GM12878 (cell line): ENCODE results near the gene AOPEP. TPM values are rescaled to one million over a fixed set of nuclear protein-coding genes. Genes with fewer than 3 reads are reported as not detected.

Experiments used
- ATAC-seq: fragments of 200-7000 bp; cut with Tn5 transposase; 3 replicates; pipeline ENCODE4 v1.9.1; 2020; ENCODE audit warnings: mild to moderate bottlenecking, moderate library complexity
- BruUV-seq: library from RNA; stranded (reverse); fragments of 400-500 nt; replicated peaks from 2 replicates; lab custom pipeline; 2021; lab: Mats Ljungman, UMichigan
- CTCF ChIA-PET: fragments of 300-600 bp; sonication (Branson Sonifier 250); formaldehyde crosslinking; extraction: SDS; loops from one replicate; lab custom pipeline; 2021; ENCODE audit warnings: inconsistent platforms; lab: Yijun Ruan, JAX
- POLR2A ChIA-PET: fragments of 350-600 bp; formaldehyde crosslinking; extraction: SDS; loops from one replicate; lab custom pipeline; 2021; ENCODE audit warnings: inconsistent platforms; lab: Charles Lee
- RAD21 ChIA-PET: fragments of 300-600 bp; sonication (Branson Sonifier 250); formaldehyde crosslinking; loops from one replicate; lab custom pipeline; 2023; ENCODE audit warnings: antibody characterized with exemption; ENCODE audit not compliant: unreplicated experiment; lab: Charles Lee
- SMC1A ChIA-PET: fragments of 300-600 bp; sonication (Branson Sonifier 250); formaldehyde crosslinking; loops from one replicate; lab custom pipeline; 2023; ENCODE audit not compliant: unreplicated experiment, uncharacterized antibody; lab: Charles Lee
- DNase-seq: peaks from one replicate; pipeline ENCODE4 v3.0.0-alpha.2; 2011; ENCODE audit warnings: low read depth, low spot score
- FAIRE-seq: peaks from 3 replicates; lab custom pipeline; 2011; peaks lifted over from hg19 to GRCh38; lab: Jason Lieb, UNC
- H2AFZ ChIP-seq: 2 replicates; pipeline ENCODE4 v1.6.0; 2011; ENCODE audit warnings: low read depth, low read length, control low read depth; ENCODE audit not compliant: control insufficient read depth
- H3K27ac ChIP-seq: 2 replicates; pipeline ENCODE4 v1.5.1; 2011; ENCODE audit warnings: control low read depth; ENCODE audit not compliant: control insufficient read depth, insufficient read depth
- H3K27me3 ChIP-seq, 2 experiments: replicated peaks in 1 of 2; 2 replicates each; pipeline versions ENCODE4 v1.6.0 to v1.6.1; 2011; ENCODE audit warnings: low read length in 1 of 2; ENCODE audit not compliant: control insufficient read depth in 2 of 2, insufficient read depth in 2 of 2
- H3K36me3 ChIP-seq, 2 experiments: 2 replicates each; pipeline ENCODE4 v1.5.1; 2011; ENCODE audit warnings: low read length in 1 of 2; ENCODE audit not compliant: control insufficient read depth in 2 of 2, insufficient read depth in 2 of 2
- H3K4me1 ChIP-seq: 2 replicates; pipeline ENCODE4 v1.6.1; 2011; ENCODE audit warnings: mild to moderate bottlenecking, low read length, moderate library complexity, mixed read lengths; ENCODE audit not compliant: control insufficient read depth, insufficient read depth
- H3K4me2 ChIP-seq: 2 replicates; pipeline ENCODE4 v1.6.0; 2011; ENCODE audit warnings: control low read depth; ENCODE audit not compliant: control insufficient read depth, insufficient read depth
- H3K4me3 ChIP-seq: fragments of 200-600 bp; sonication (generic); 2 replicates; pipeline ENCODE4 v1.5.1; 2016
- H3K79me2 ChIP-seq: 2 replicates; pipeline ENCODE4 v1.6.0; 2011; ENCODE audit warnings: low read length; ENCODE audit not compliant: control insufficient read depth, insufficient read depth
- H3K9ac ChIP-seq: 2 replicates; pipeline ENCODE4 v1.8.0; 2011; ENCODE audit warnings: low read length, control low read depth, mixed read lengths; ENCODE audit not compliant: control insufficient read depth, insufficient read depth
- H3K9me3 ChIP-seq: replicated peaks from 3 replicates; pipeline ENCODE4 v1.5.1; 2011; ENCODE audit warnings: mild to moderate bottlenecking, low read length; ENCODE audit not compliant: control insufficient read depth, insufficient read depth
- H4K20me1 ChIP-seq: 2 replicates; pipeline ENCODE4 v1.6.0; 2011; ENCODE audit not compliant: control insufficient read depth, insufficient read depth
- CHD4 ChIP-seq: fragments of 200-600 bp; sonication (generic); IDR thresholded peaks from 2 replicates; pipeline ENCODE4 v1.6.1; 2016; ENCODE audit warnings: mild to moderate bottlenecking
- FOS ChIP-seq: IDR thresholded peaks from 3 replicates; pipeline ENCODE4 v1.6.1; 2011; ENCODE audit warnings: borderline replicate concordance; ENCODE audit not compliant: insufficient read length; ENCODE audit errors: extremely low read depth
- MYC ChIP-seq: IDR thresholded peaks from 2 replicates; pipeline ENCODE4 v1.6.1; 2011; ENCODE audit warnings: mild to moderate bottlenecking, low read length, moderate library complexity, inconsistent platforms; ENCODE audit not compliant: insufficient read depth, insufficient replicate concordance, insufficient read length, severe bottlenecking
- POLR2A ChIP-seq: IDR thresholded peaks from 2 replicates; pipeline ENCODE4 v1.6.1; 2011; ENCODE audit warnings: low read depth, mild to moderate bottlenecking, low read length
- POU2F2 ChIP-seq: IDR thresholded peaks from 3 replicates; pipeline ENCODE4 v1.6.1; 2011; ENCODE audit warnings: low read depth, mild to moderate bottlenecking, low read length, borderline replicate concordance
- SIX5 ChIP-seq: IDR thresholded peaks from 2 replicates; pipeline ENCODE4 v1.6.1; 2011; ENCODE audit warnings: mild to moderate bottlenecking, low read depth, low read length, moderate library complexity; ENCODE audit not compliant: severe bottlenecking
- YBX1 ChIP-seq: fragments of 450-650 bp; IDR thresholded peaks from 2 replicates; pipeline ENCODE4 v1.6.1; 2016; ENCODE audit warnings: antibody characterized with exemption
- WGBS: methylation state at CpG from one replicate; pipeline ENCODE4 v1.1.6; 2016; ENCODE audit warnings: low lambda C conversion rate; ENCODE audit not compliant: insufficient replicate concordance, insufficient coverage; ENCODE audit errors: missing lambda C conversion rate; 5-methylcytosine and 5-hydroxymethylcytosine counted together
- in situ Hi-C: fragments of 300-500 bp; cut with MboI; formaldehyde crosslinking; loops from 9 replicates; pipeline ENCODE4 v1.14.3; 2018; ENCODE audit warnings: mixed read lengths
- intact Hi-C: fragments of 100-400 bp; cut with micrococcal nuclease; formaldehyde crosslinking; loops from one replicate; pipeline ENCODE4 v1.14.2; 2022; ENCODE audit not compliant: unreplicated experiment
- polyA plus RNA-seq, 11 experiments: library from polyadenylated mRNA; depleted of rRNA in 4 of 11; unstranded in 6 of 11; stranded (reverse) in 5 of 11; fragments of >200 nt; fragmentation: Nextera tagmentation in 4 of 11; fragmentation: Illumina TruSeq in 1 of 11; extraction: Ambion mirVana in 4 of 11; extraction: Trizol in 1 of 11; gene quantifications; 1 replicate in 1 of 11; 2 replicates in 10 of 11; pipeline versions ENCODE4 v1.2.1 to v1.2.3, GENCODE V29; 2011 to 2016; ENCODE audit warnings: inconsistent platforms in 2 of 11, missing spikeins in 2 of 11, low read depth in 1 of 11
- total RNA-seq, 4 experiments: library from RNA; depleted of rRNA in 3 of 4; stranded (reverse); fragments of >200 nt in 3 of 4; fragmentation: Illumina TruSeq in 1 of 4; extraction: Trizol in 1 of 4; gene quantifications; 2 replicates each; pipeline versions ENCODE4 v1.2.1 to v1.2.3, GENCODE V29; 2013 to 2021
- TF ChIP-seq, protein P1 (sequence below): IDR thresholded peaks from 2 replicates; pipeline ENCODE4 v1.6.1; 2012; ENCODE audit warnings: low read depth, low read length, improper control_type of control experiment
- TF ChIP-seq, protein P2 (sequence below): fragments of 450-650 bp; IDR thresholded peaks from 2 replicates; pipeline ENCODE4 v1.6.1; 2014; ENCODE audit warnings: mild to moderate bottlenecking

AOPEP gene
- total and polyA plus RNA-seq, 10 of the 15 experiments (the other 5 are each of a cell fraction or from before 2014, with no cell fraction given): 2.3 to 16.9 (median 10.1) TPM

DNA sequence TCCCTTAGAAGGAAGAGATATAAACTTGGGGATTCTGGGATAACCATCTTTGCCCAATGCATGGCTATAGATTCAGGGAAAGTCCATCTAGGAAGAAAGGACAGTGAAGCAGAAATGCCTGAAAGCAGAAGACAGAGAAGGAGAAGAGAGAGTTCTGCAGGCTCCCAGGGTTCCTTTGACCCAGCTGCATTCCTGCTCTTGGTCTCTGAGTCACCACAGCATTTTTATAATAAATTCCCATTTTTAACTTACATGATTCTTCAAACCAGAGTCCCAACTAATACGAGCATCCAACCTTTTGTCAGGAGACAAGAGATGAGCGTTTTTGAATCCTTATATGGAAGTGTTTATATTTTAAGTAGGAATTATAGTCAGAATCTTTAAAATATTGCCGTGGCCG lies 12.0 kb upstream of the AOPEP start:
- Histone ChIP-seq H3K9me3 (no peaks in the 10 kb centered on the region), H2AFZ (no peak overlapping the region), H3K79me2 (no peaks in the 10 kb centered on the region), H3K9ac (no peak overlapping the region), H3K4me1 (no peaks in the 10 kb centered on the region), H3K4me3 (no peak overlapping the region), H3K27ac (no peak overlapping the region), H3K27me3 (no peaks in the 10 kb centered on the region; a peak in 1 of 4 replicates), H3K4me2 (no peak overlapping the region), H3K36me3 (no peaks in the 10 kb centered on the region), H4K20me1 (no peaks in the 10 kb centered on the region)
- SMC1A ChIA-PET: no interaction called here
- POLR2A ChIA-PET: no interaction called here
- FAIRE-seq: no peak
- intact Hi-C loops (no loop called here), in situ Hi-C loops (no loop called here)
- BruUV-seq: no TSS peak
- RAD21 ChIA-PET: no interaction called here
- CTCF ChIA-PET: no interaction called here
- TF ChIP-seq POLR2A (no peak), YBX1 (no peak), FOS (no peak)
- no peak for DNase-seq
- ATAC-seq: no peak
- 56% methylated on average over 4 of the region's 4 CpGs for WGBS

DNA sequence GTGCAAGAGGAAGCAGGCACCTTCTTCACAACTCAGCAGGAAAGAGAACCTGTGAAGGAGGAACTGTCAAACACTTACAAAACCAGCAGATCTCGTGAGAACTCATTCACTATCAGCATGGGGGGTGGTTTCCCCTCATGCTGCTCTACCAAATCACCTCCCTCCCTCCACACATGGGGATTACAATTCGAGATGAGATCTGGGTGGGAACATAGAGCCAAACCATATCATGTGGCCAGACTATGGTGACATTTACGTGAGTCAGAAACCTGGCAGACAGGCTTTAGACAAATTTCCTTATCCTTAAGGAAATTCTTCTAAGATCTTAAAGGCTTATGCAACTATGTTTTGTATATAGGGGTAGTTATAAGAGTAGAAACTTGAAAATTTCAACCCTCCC lies 8.7 kb upstream of the AOPEP start:
- FAIRE-seq: no peak
- WGBS: 27% methylated on average over 3 of the region's 3 CpGs
- Histone ChIP-seq H3K4me2 (no peak overlapping the region), H3K27me3 (no peaks in the 10 kb centered on the region), H3K79me2 (no peaks in the 10 kb centered on the region), H3K9me3 (no peaks in the 10 kb centered on the region), H3K9ac (no peak overlapping the region), H3K4me3 (no peak overlapping the region), H3K27ac (no peak overlapping the region), H3K4me1 (no peaks in the 10 kb centered on the region), H2AFZ (no peak overlapping the region), H4K20me1 (no peaks in the 10 kb centered on the region), H3K36me3 (no peaks in the 10 kb centered on the region)
- intact Hi-C loops: no loop called here
- no TSS peak for BruUV-seq
- in situ Hi-C loops: no loop called here
- no peak for DNase-seq
- no peak for TF ChIP-seq CHD4
- no peak for TF ChIP-seq SIX5
- no peak for TF ChIP-seq MYC
- TF ChIP-seq, protein P1, sequence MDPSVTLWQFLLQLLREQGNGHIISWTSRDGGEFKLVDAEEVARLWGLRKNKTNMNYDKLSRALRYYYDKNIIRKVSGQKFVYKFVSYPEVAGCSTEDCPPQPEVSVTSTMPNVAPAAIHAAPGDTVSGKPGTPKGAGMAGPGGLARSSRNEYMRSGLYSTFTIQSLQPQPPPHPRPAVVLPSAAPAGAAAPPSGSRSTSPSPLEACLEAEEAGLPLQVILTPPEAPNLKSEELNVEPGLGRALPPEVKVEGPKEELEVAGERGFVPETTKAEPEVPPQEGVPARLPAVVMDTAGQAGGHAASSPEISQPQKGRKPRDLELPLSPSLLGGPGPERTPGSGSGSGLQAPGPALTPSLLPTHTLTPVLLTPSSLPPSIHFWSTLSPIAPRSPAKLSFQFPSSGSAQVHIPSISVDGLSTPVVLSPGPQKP: no peak
- TF ChIP-seq, protein P2, sequence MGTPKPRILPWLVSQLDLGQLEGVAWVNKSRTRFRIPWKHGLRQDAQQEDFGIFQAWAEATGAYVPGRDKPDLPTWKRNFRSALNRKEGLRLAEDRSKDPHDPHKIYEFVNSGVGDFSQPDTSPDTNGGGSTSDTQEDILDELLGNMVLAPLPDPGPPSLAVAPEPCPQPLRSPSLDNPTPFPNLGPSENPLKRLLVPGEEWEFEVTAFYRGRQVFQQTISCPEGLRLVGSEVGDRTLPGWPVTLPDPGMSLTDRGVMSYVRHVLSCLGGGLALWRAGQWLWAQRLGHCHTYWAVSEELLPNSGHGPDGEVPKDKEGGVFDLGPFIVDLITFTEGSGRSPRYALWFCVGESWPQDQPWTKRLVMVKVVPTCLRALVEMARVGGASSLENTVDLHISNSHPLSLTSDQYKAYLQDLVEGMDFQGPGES: no peak
- no peak for TF ChIP-seq POU2F2
- ChIA-PET SMC1A (no interaction called here), POLR2A (no interaction called here), CTCF (no interaction called here), RAD21 (no interaction called here)
- no peak for ATAC-seq
